Erythroblast (primary cell): ENCODE measurements around the gene SPINK14.

Experiments
- GATA1 ChIP-seq: IDR thresholded peaks from 2 replicates; pipeline ENCODE4 v1.6.1; 2011; ENCODE audit warnings: low read depth, mild to moderate bottlenecking, control low read depth, low read length, moderate library complexity
- POLR2A ChIP-seq: IDR thresholded peaks from 2 replicates; pipeline ENCODE4 v1.6.1; 2011; ENCODE audit warnings: mild to moderate bottlenecking, low read length

DNA sequence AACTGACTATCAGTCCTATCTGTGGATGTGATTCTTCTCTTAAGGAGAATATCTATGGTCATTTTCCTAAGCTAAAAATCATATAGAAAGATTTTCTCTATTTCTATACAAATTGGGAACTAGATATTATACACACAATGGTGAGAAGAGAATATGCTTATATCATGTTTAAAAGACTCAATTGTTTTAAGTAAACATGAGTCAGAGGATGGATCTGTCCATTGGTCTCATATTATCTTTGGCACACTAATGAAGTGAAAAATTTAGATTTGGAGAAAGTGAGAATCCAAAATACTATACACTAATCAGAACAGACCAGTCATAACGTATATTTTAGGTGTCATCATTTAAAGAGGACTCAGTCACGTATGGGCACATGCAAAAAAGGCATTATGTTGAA, 16.5 kb upstream of the SPINK14 start:
- TF ChIP-seq POLR2A, result no peak
- TF ChIP-seq GATA1, result no peak
